Measurements from ENCODE around the gene DYNLT1. TPM values are rescaled to one million over a fixed set of nuclear protein-coding genes. Genes with fewer than 3 reads are reported as not detected.

DYNLT1 gene
- total RNA-seq, 1 experiment from 2014 or later = 96.6 TPM

DNA sequence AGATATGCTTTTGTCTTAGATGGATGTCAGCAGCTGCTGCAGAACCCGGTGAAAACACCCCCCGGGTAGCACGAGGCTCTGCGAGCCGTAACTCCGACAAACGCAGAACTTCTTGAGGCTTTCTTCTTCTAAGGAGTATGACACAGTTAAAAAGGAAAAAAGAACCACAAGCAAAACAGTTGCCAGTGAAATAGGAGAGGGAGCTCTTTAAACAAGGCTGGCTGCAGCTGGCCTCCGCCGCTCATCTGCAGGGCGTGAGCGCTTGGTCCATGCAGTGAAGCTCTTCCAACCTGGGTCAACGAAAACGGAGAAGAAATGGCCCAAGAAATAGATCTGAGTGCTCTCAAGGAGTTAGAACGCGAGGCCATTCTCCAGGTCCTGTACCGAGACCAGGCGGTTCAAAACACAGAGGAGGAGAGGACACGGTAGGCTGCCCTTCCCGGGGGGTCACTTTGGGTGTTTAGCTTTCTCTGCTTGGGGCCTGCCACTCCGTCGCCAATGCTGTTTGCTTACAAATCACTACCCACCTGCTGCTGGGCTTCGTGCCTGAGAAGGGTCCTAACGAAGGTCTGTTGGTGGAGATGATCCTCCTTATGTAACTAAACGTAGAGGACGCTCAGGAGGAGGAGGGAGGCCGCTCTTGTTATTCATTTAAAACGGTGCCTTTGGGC lies 18.5 kb upstream of the DYNLT1 start:
- no peak overlapping the region for H3K4me3 Mint-ChIP-seq (ENCODE audit: unreplicated experiment)

GRCh38 chr6:158662607-158662953 lies 18.0 kb upstream of the DYNLT1 start:
- no peak for TF ChIP-seq CTCF (IDR thresholded peaks at IDR 0.05; ENCODE audit: insufficient read depth in 1 of 2, low read depth in 1 of 2, low read length in 1 of 2, severe bottlenecking in 1 of 2, unreplicated experiment in 1 of 2)
- 0 out of 2 replicates have a peak, but pooled peaks cover 3% of the 10 kb centered on the region for H3K4me1 ChIP-seq
- Mint-ChIP-seq H3K4me1 (ENCODE audit: low read depth, unreplicated experiment) (no peaks in the 10 kb centered on the region), H3K36me3 (ENCODE audit: insufficient read depth, unreplicated experiment) (peaks cover 5% of the 10 kb centered on the region), H3K4me3 (ENCODE audit: unreplicated experiment) (no peak overlapping the region), H3K9me3 (ENCODE audit: unreplicated experiment) (no peaks in the 10 kb centered on the region), H3K27me3 (ENCODE audit: insufficient read depth, unreplicated experiment) (no peaks in the 10 kb centered on the region), H3K27ac (ENCODE audit: unreplicated experiment) (no peak overlapping the region)
- CTCF ChIA-PET = no interaction called here
- DNase-seq = no peak
- intact Hi-C loops (cut with micrococcal nuclease; ENCODE audit: unreplicated experiment) = no loop called here
- H3K9me3 ChIP-seq = no peaks in the 10 kb centered on the region
- H3K27me3 ChIP-seq (replicated peaks; ENCODE audit: control insufficient read depth, insufficient read depth, low read length) = no peaks in the 10 kb centered on the region; the same call in 1 of the 2 replicates
- POLR2A ChIA-PET = no interaction called here
- no peaks in the 10 kb centered on the region for H3K36me3 ChIP-seq (ENCODE audit: control insufficient read depth, insufficient read depth, low read length)
- no TSS peak for BruUV-seq (replicated peaks)
- H3K4me3 ChIP-seq (ENCODE audit: low read depth, low read length) = no peak overlapping the region

More for the DNA sequence above, 18.5 kb upstream of the DYNLT1 start:
- no peaks in the 10 kb centered on the region for H3K4me1 Mint-ChIP-seq (ENCODE audit: low read depth, unreplicated experiment)
- H3K9me3 ChIP-seq = no peaks in the 10 kb centered on the region
- CTCF ChIA-PET = interaction anchor here (0.6 to 1.1 kb wide), 2 partner anchors 28 to 40 kb away, joined by 3 to 6 read pairs; no protein-coding TSS in a partner anchor
- POLR2A ChIA-PET = no interaction called here
- intact Hi-C loops (cut with micrococcal nuclease; ENCODE audit: unreplicated experiment) = no loop called here
- no peaks in the 10 kb centered on the region; the same call in 1 of the 2 replicates for H3K27me3 ChIP-seq (replicated peaks; ENCODE audit: control insufficient read depth, insufficient read depth, low read length)
- DNase-seq = no peak
- H3K36me3 ChIP-seq (ENCODE audit: control insufficient read depth, insufficient read depth, low read length) = no peaks in the 10 kb centered on the region
- H3K36me3 Mint-ChIP-seq (ENCODE audit: insufficient read depth, unreplicated experiment) = peaks cover 5% of the 10 kb centered on the region
- no peak overlapping the region for H3K27ac Mint-ChIP-seq (ENCODE audit: unreplicated experiment)
- TF ChIP-seq CTCF (IDR thresholded peaks at IDR 0.05; ENCODE audit: insufficient read depth in 1 of 2, low read depth in 1 of 2, low read length in 1 of 2, severe bottlenecking in 1 of 2, unreplicated experiment in 1 of 2) = no peak
- H3K4me1 ChIP-seq = 0 out of 2 replicates have a peak, but pooled peaks cover 3% of the 10 kb centered on the region
- BruUV-seq (replicated peaks) = no TSS peak
- no peaks in the 10 kb centered on the region for H3K27me3 Mint-ChIP-seq (ENCODE audit: insufficient read depth, unreplicated experiment)
- no peak overlapping the region for H3K4me3 ChIP-seq (ENCODE audit: low read depth, low read length)
- H3K9me3 Mint-ChIP-seq (ENCODE audit: unreplicated experiment) = no peaks in the 10 kb centered on the region

GRCh38 chr6:158661156-158661685 lies 16.7 kb upstream of the DYNLT1 start:
- Mint-ChIP-seq H3K27ac (ENCODE audit: unreplicated experiment) (no peak overlapping the region), H3K27me3 (ENCODE audit: insufficient read depth, unreplicated experiment) (no peaks in the 10 kb centered on the region)
- CTCF ChIA-PET = no interaction called here

More at GRCh38 chr6:158661156-158661685, 16.7 kb upstream of the DYNLT1 start:
- no peak for DNase-seq
- Mint-ChIP-seq H3K4me3 (ENCODE audit: unreplicated experiment) (no peak overlapping the region), H3K36me3 (ENCODE audit: insufficient read depth, unreplicated experiment) (no peaks in the 10 kb centered on the region), H3K9me3 (ENCODE audit: unreplicated experiment) (no peaks in the 10 kb centered on the region), H3K4me1 (ENCODE audit: low read depth, unreplicated experiment) (peaks cover 2% of the 10 kb centered on the region)
- no peaks in the 10 kb centered on the region for H3K27me3 ChIP-seq (replicated peaks; ENCODE audit: control insufficient read depth, insufficient read depth, low read length)
- H3K4me3 ChIP-seq (ENCODE audit: low read depth, low read length) = no peak overlapping the region
- POLR2A ChIA-PET = no interaction called here
- intact Hi-C loops (cut with micrococcal nuclease; ENCODE audit: unreplicated experiment) = no loop called here
- H3K36me3 ChIP-seq (ENCODE audit: control insufficient read depth, insufficient read depth, low read length) = no peaks in the 10 kb centered on the region
- BruUV-seq (replicated peaks) = no TSS peak
- no peak for TF ChIP-seq CTCF (IDR thresholded peaks at IDR 0.05; ENCODE audit: insufficient read depth in 1 of 2, low read depth in 1 of 2, low read length in 1 of 2, severe bottlenecking in 1 of 2, unreplicated experiment in 1 of 2)
- H3K4me1 ChIP-seq = 0 out of 2 replicates have a peak, but pooled peaks cover 3% of the 10 kb centered on the region
- H3K9me3 ChIP-seq = no peaks in the 10 kb centered on the region
